CD4-positive, alpha-beta memory T cell (primary cell): Measurements from ENCODE around the gene CLDN9. TPM values are rescaled to one million over a fixed set of nuclear protein-coding genes. Genes with fewer than 3 reads are reported as not detected.

ENCODE experiments used
- CTCF ChIA-PET: fragments of 350-600 bp; sonication (Branson Sonifier 250); formaldehyde crosslinking; loops from one replicate; lab custom pipeline; 2021; ENCODE audit warnings: inconsistent platforms; ENCODE audit not compliant: partially characterized antibody; lab: Charles Lee
- POLR2A ChIA-PET: fragments of 350-600 bp; sonication (Branson Sonifier 250); formaldehyde crosslinking; loops from one replicate; lab custom pipeline; 2021; ENCODE audit not compliant: partially characterized antibody; lab: Charles Lee
- DNase-seq, 5 donors: peaks; one replicate each; pipeline versions ENCODE4 v3.0.0 to v3.0.0-alpha.2; 2020 to 2022; ENCODE audit warnings: mixed read lengths in 1 of 5
- H3K27ac ChIP-seq: one replicate; pipeline ENCODE4 v1.7.0; 2013; ENCODE audit warnings: low read depth, low read length
- H3K27me3 ChIP-seq: 2 replicates; pipeline ENCODE4 v1.7.0; 2013; ENCODE audit warnings: mild to moderate bottlenecking, low read length, moderate library complexity; ENCODE audit not compliant: insufficient read depth
- H3K36me3 ChIP-seq: 2 replicates; pipeline ENCODE4 v1.7.0; 2013; ENCODE audit warnings: mild to moderate bottlenecking, low read length, moderate library complexity; ENCODE audit not compliant: insufficient read depth
- H3K4me1 ChIP-seq: 2 replicates; pipeline ENCODE4 v1.7.0; 2013; ENCODE audit warnings: mild to moderate bottlenecking, low read length, moderate library complexity; ENCODE audit not compliant: insufficient read depth
- H3K4me3 ChIP-seq, 2 donors: one replicate each; pipeline ENCODE4 v1.7.0; 2013; ENCODE audit warnings: low read length in 2 of 2, mild to moderate bottlenecking in 1 of 2
- H3K9me3 ChIP-seq, 2 donors: one replicate each; pipeline ENCODE4 v1.7.0; 2013; ENCODE audit warnings: low read length in 2 of 2, control low read depth in 1 of 2; ENCODE audit not compliant: control insufficient read depth in 1 of 2
- H3K27ac Mint-ChIP-seq, 7 donors: one replicate each; pipeline ENCODE4 v1.8.0; 2020 to 2021; ENCODE audit warnings: mixed read lengths in 7 of 7, mild to moderate bottlenecking in 6 of 7, inconsistent platforms in 3 of 7, moderate library complexity in 3 of 7
- H3K27me3 Mint-ChIP-seq, 2 donors: one replicate each; pipeline ENCODE4 v1.8.0; 2020 to 2021; ENCODE audit warnings: mixed read lengths in 2 of 2
- H3K36me3 Mint-ChIP-seq, 2 donors: one replicate each; pipeline ENCODE4 v1.8.0; 2020 to 2021; ENCODE audit warnings: mixed read lengths in 2 of 2, inconsistent platforms in 1 of 2, mild to moderate bottlenecking in 1 of 2
- H3K4me1 Mint-ChIP-seq, 4 donors: one replicate each; pipeline ENCODE4 v1.8.0; 2020 to 2021; ENCODE audit warnings: mixed read lengths in 4 of 4, mild to moderate bottlenecking in 1 of 4
- H3K4me3 Mint-ChIP-seq, 8 donors: one replicate each; pipeline ENCODE4 v1.8.0; 2020 to 2021; ENCODE audit warnings: mixed read lengths in 8 of 8, mild to moderate bottlenecking in 7 of 8, moderate library complexity in 6 of 8, inconsistent platforms in 3 of 8
- H3K9me3 Mint-ChIP-seq, 8 donors: one replicate each; pipeline ENCODE4 v1.8.0; 2020 to 2021; ENCODE audit warnings: mixed read lengths in 8 of 8, mild to moderate bottlenecking in 5 of 8, inconsistent platforms in 3 of 8, moderate library complexity in 1 of 8
- intact Hi-C: fragments of 100-400 bp; cut with micrococcal nuclease; formaldehyde crosslinking; loops from one replicate; pipeline ENCODE4 v1.15.1; 2023
- polyA plus RNA-seq, 2 donors: library from polyadenylated mRNA; unstranded; fragments of 300-500 nt; fragmentation: Illumina TruSeq; gene quantifications; one replicate each; pipeline ENCODE4 v1.2.3, GENCODE V29; 2021
- total RNA-seq, 2 experiments: library from RNA; stranded (reverse); gene quantifications; one replicate each; pipeline ENCODE4 v1.2.3, GENCODE V29; 2021

The CLDN9 gene
- total and polyA plus RNA-seq, 4 experiments from 2014 or later: not detected

- H3K36me3 Mint-ChIP-seq: no peaks in the 10 kb centered on the region
- Histone ChIP-seq H3K4me3 (no peak overlapping the region), H3K27ac (no peak overlapping the region), H3K4me1 (peaks cover 18% of the 10 kb centered on the region), H3K36me3 (no peaks in the 10 kb centered on the region), H3K9me3 (no peaks in the 10 kb centered on the region), H3K27me3 (no peaks in the 10 kb centered on the region)
- CTCF ChIA-PET: interaction anchor here (0.7 to 14.2 kb wide), 3 partner anchors 8 to 15 kb away, joined by 3 to 444 read pairs (median 4); partner anchors contain the start of genes CLDN6, HCFC1R1, THOC6 and TNFRSF12A
- H3K27me3 Mint-ChIP-seq: no peaks in the 10 kb centered on the region
- intact Hi-C loops: no loop called here
- POLR2A ChIA-PET: interaction anchor here (1.0 kb wide), 1 partner anchor 8 kb away, joined by 3 read pairs; no protein-coding TSS in a partner anchor
- peak overlapping the region in 1 of 8 donors; percentile 43 for H3K4me3 Mint-ChIP-seq
- H3K9me3 Mint-ChIP-seq: no peaks in the 10 kb centered on the region
- no peak overlapping the region for H3K27ac Mint-ChIP-seq
- DNase-seq: no peak
- peaks cover 9 to 23% (median 15%) of the 10 kb centered on the region in 4 donors for H3K4me1 Mint-ChIP-seq
Measured at GRCh38 chr16:3012246-3012645, 477 bp upstream of the CLDN9 start.

- H3K9me3 Mint-ChIP-seq: no peaks in the 10 kb centered on the region
- CTCF ChIA-PET: interaction anchor here (1.0 to 1.7 kb wide), 2 partner anchors 15 to 17 kb away, joined by 3 to 5 read pairs; no protein-coding TSS in a partner anchor
- peaks cover 0 to 14% (median 3%) of the 10 kb centered on the region in 4 donors for H3K4me1 Mint-ChIP-seq
Measured at GRCh38 chr16:3013491-3013951, 798 bp downstream of the CLDN9 start.

GRCh38 chr16:3013998-3014690 is 1.4 kb downstream of the CLDN9 start:
- POLR2A ChIA-PET: no interaction called here
- H3K4me3 Mint-ChIP-seq: peak overlapping the region in 1 of 8 donors; percentile 12
- CTCF ChIA-PET: interaction anchor here (0.8 to 1.7 kb wide), 4 partner anchors 8 to 16 kb away, joined by 3 to 5 read pairs (median 3); no protein-coding TSS in a partner anchor

More at GRCh38 chr16:3013491-3013951, 798 bp downstream of the CLDN9 start:
- H3K36me3 ChIP-seq: no peaks in the 10 kb centered on the region
- no peak overlapping the region for H3K4me3 ChIP-seq
- H3K27ac ChIP-seq: no peak overlapping the region
- H3K4me3 Mint-ChIP-seq: no peak overlapping the region
- intact Hi-C loops: no loop called here
- no peaks in the 10 kb centered on the region for H3K27me3 ChIP-seq
- no peaks in the 10 kb centered on the region for H3K36me3 Mint-ChIP-seq
- no peak for DNase-seq
- POLR2A ChIA-PET: no interaction called here
- no peaks in the 10 kb centered on the region for H3K9me3 ChIP-seq
- H3K27me3 Mint-ChIP-seq: peaks cover 0 to 1% of the 10 kb centered on the region in 2 donors
- H3K27ac Mint-ChIP-seq: no peak overlapping the region
- H3K4me1 ChIP-seq: peaks cover 12% of the 10 kb centered on the region

GRCh38 chr16:3014971-3015370 is 2.2 kb downstream of the CLDN9 start:
- intact Hi-C loops: no loop called here

More at GRCh38 chr16:3013998-3014690, 1.4 kb downstream of the CLDN9 start:
- Mint-ChIP-seq H3K4me1 (peaks cover 0 to 12% (median 0%) of the 10 kb centered on the region in 4 donors), H3K27me3 (peaks cover 0 to 2% of the 10 kb centered on the region in 2 donors), H3K36me3 (no peaks in the 10 kb centered on the region), H3K27ac (no peak overlapping the region), H3K9me3 (no peaks in the 10 kb centered on the region)
- intact Hi-C loops: no loop called here
- H3K4me1 ChIP-seq: peaks cover 6% of the 10 kb centered on the region
- no peak overlapping the region for H3K4me3 ChIP-seq
- no peak for DNase-seq
- no peaks in the 10 kb centered on the region for H3K9me3 ChIP-seq
- no peaks in the 10 kb centered on the region for H3K27me3 ChIP-seq
- H3K27ac ChIP-seq: no peak overlapping the region
- H3K36me3 ChIP-seq: no peaks in the 10 kb centered on the region

GRCh38 chr16:3015865-3016521 is 3.3 kb downstream of the CLDN9 start:
- Histone ChIP-seq H3K4me1 (peaks cover 19% of the 10 kb centered on the region), H3K4me3 (no peak overlapping the region), H3K27me3 (no peaks in the 10 kb centered on the region), H3K36me3 (no peaks in the 10 kb centered on the region), H3K9me3 (no peaks in the 10 kb centered on the region), H3K27ac (no peak overlapping the region)
- H3K27me3 Mint-ChIP-seq: peaks cover 0 to 2% of the 10 kb centered on the region in 2 donors
- no peak overlapping the region for H3K27ac Mint-ChIP-seq
- H3K4me1 Mint-ChIP-seq: peaks cover 3 to 30% (median 9%) of the 10 kb centered on the region in 4 donors
- ChIA-PET POLR2A (no interaction called here), CTCF (interaction anchor here (1.3 to 1.4 kb wide), 2 partner anchors 10 to 13 kb away, joined by 3 to 5 read pairs; no protein-coding TSS in a partner anchor)
- no peak for DNase-seq
- H3K9me3 Mint-ChIP-seq: no peaks in the 10 kb centered on the region
- intact Hi-C loops: no loop called here
- H3K36me3 Mint-ChIP-seq: no peaks in the 10 kb centered on the region
- H3K4me3 Mint-ChIP-seq: no peak overlapping the region

More at GRCh38 chr16:3014971-3015370, 2.2 kb downstream of the CLDN9 start:
- no peaks in the 10 kb centered on the region for H3K9me3 ChIP-seq
- H3K4me3 ChIP-seq: no peak overlapping the region
- no peaks in the 10 kb centered on the region for H3K27me3 ChIP-seq
- Mint-ChIP-seq H3K9me3 (no peaks in the 10 kb centered on the region), H3K4me1 (peaks cover 2 to 20% (median 5%) of the 10 kb centered on the region in 4 donors), H3K27me3 (peaks cover 0 to 2% of the 10 kb centered on the region in 2 donors), H3K27ac (no peak overlapping the region), H3K4me3 (no peak overlapping the region), H3K36me3 (no peaks in the 10 kb centered on the region)
- H3K36me3 ChIP-seq: no peaks in the 10 kb centered on the region
- CTCF ChIA-PET: interaction anchor here (1.4 to 1.7 kb wide), 2 partner anchors 9 to 13 kb away, joined by 3 to 5 read pairs; no protein-coding TSS in a partner anchor
- POLR2A ChIA-PET: no interaction called here
- DNase-seq: no peak
- H3K4me1 ChIP-seq: peaks cover 14% of the 10 kb centered on the region
- no peak overlapping the region for H3K27ac ChIP-seq

- Mint-ChIP-seq H3K27ac (no peak overlapping the region), H3K27me3 (peaks cover 0 to 2% of the 10 kb centered on the region in 2 donors), H3K4me3 (no peak overlapping the region), H3K9me3 (no peaks in the 10 kb centered on the region), H3K4me1 (peaks cover 13 to 43% (median 21%) of the 10 kb centered on the region in 4 donors), H3K36me3 (peaks cover 0 to 7% of the 10 kb centered on the region in 2 donors)
- H3K27me3 ChIP-seq: no peaks in the 10 kb centered on the region
- intact Hi-C loops: no loop called here
- DNase-seq: no peak
- ChIA-PET CTCF (no interaction called here), POLR2A (no interaction called here)
- H3K27ac ChIP-seq: no peak overlapping the region
- H3K36me3 ChIP-seq: no peaks in the 10 kb centered on the region
- H3K4me3 ChIP-seq: no peak overlapping the region
- H3K4me1 ChIP-seq: peaks cover 33% of the 10 kb centered on the region
- H3K9me3 ChIP-seq: no peaks in the 10 kb centered on the region
Measured at GRCh38 chr16:3017344-3017743, 4.6 kb downstream of the CLDN9 start.
